Amygdala (tissue), 56 donors: Measurements from ENCODE around the gene PRR33.

Experiments
- DNase-seq, 56 donors: peaks; one replicate each; lab custom pipeline; 2025; lab: John Stamatoyannopoulos, UW

PRR33 gene

GRCh38 chr11:1854132-1854948, 37.4 kb downstream of the PRR33 start:
- no peak for DNase-seq

GRCh38 chr11:1853376-1854131, 38.1 kb downstream of the PRR33 start:
- peak in 1 of 56 donors; percentile 27 for DNase-seq

GRCh38 chr11:1852877-1853276, 38.8 kb downstream of the PRR33 start, which contains the start of gene LSP1:
Gene LSP1 (plus strand): TSS chr11:1853084. CDS start chr11:1853145, 61 bp downstream.
- no peak for DNase-seq

- no peak for DNase-seq
Observed at GRCh38 chr11:1852271-1852876, 39.3 kb downstream of the PRR33 start.

- no peak for DNase-seq
Observed at GRCh38 chr11:1851468-1852180, 40.1 kb downstream of the PRR33 start.

GRCh38 chr11:1848640-1849430, 42.9 kb downstream of the PRR33 start:
- no peak for DNase-seq

GRCh38 chr11:1847926-1848639, 43.6 kb downstream of the PRR33 start:
- no peak for DNase-seq

GRCh38 chr11:1847006-1847735, 44.5 kb downstream of the PRR33 start:
- no peak for DNase-seq

GRCh38 chr11:1846453-1846932, 45.2 kb downstream of the PRR33 start:
- no peak for DNase-seq

- DNase-seq: no peak
Observed at GRCh38 chr11:1845561-1846452, 45.9 kb downstream of the PRR33 start.

- DNase-seq: no peak
Observed at GRCh38 chr11:1845095-1845429, 46.6 kb downstream of the PRR33 start.

GRCh38 chr11:1844221-1845094, 47.2 kb downstream of the PRR33 start:
- DNase-seq: no peak

- no peak for DNase-seq
Observed at GRCh38 chr11:1843796-1844195, 47.9 kb downstream of the PRR33 start.

- no peak for DNase-seq
Observed at GRCh38 chr11:1843098-1843473, 48.6 kb downstream of the PRR33 start.

GRCh38 chr11:1842149-1843097, 49.3 kb downstream of the PRR33 start:
- no peak for DNase-seq
